Esophagus muscularis mucosa (tissue), 4 donors: ENCODE measurements around the gene FBXO46. TPM values are rescaled to one million over a fixed set of nuclear protein-coding genes. Genes with fewer than 3 reads are reported as not detected.

Experiments
- DNase-seq: peaks from one replicate; pipeline ENCODE4 v3.0.0-alpha.2; 2017; ENCODE audit errors: extremely low spot score
- H3K27ac ChIP-seq, 4 donors: fragments of 200-600 bp; sonication (generic); replicated peaks in 1 of 4; 1 replicate in 3 of 4; 2 replicates in 1 of 4; pipeline ENCODE4 v1.5.1; 2016 to 2019; ENCODE audit warnings: mild to moderate bottlenecking in 1 of 4
- H3K27me3 ChIP-seq, 4 donors: fragments of 200-600 bp; sonication (generic); one replicate each; pipeline versions ENCODE4 v1.5.1 to v1.6.0; 2016 to 2019
- H3K36me3 ChIP-seq, 4 donors: fragments of 200-600 bp; sonication (generic); one replicate each; pipeline ENCODE4 v1.5.1; 2016 to 2019
- H3K4me1 ChIP-seq, 4 donors: fragments of 200-600 bp; sonication (generic); one replicate each; pipeline ENCODE4 v1.5.1; 2016 to 2019
- H3K4me3 ChIP-seq, 4 donors: fragments of 200-600 bp; sonication (generic); 1 replicate in 2 of 4; 2 replicates in 2 of 4; pipeline ENCODE4 v1.5.1; 2016 to 2019; ENCODE audit warnings: mild to moderate bottlenecking in 4 of 4, moderate library complexity in 1 of 4
- H3K9me3 ChIP-seq, 4 donors: fragments of 200-600 bp; sonication (generic); 1 replicate in 3 of 4; 2 replicates in 1 of 4; pipeline ENCODE4 v1.5.1; 2016 to 2019
- CTCF ChIP-seq, 3 experiments: fragments of 200-600 bp in 2 of 3; fragments of 450-650 bp in 1 of 3; sonication (generic) in 2 of 3; IDR thresholded peaks; one replicate each; pipeline ENCODE4 v1.5.1; 2017 to 2019; ENCODE audit warnings: antibody characterized with exemption in 3 of 3, mild to moderate bottlenecking in 2 of 3, moderate library complexity in 1 of 3
- EP300 ChIP-seq: sonication (generic); formaldehyde crosslinking; IDR thresholded peaks from one replicate; pipeline ENCODE4 v1.6.1; 2017; ENCODE audit warnings: antibody characterized with exemption
- POLR2A ChIP-seq: fragments of 450-650 bp; IDR thresholded peaks from one replicate; pipeline ENCODE4 v1.6.1; 2017; ENCODE audit warnings: antibody characterized with exemption, moderate library complexity, mild to moderate bottlenecking, low read depth
- POLR2AphosphoS5 ChIP-seq, 2 donors: sonication (generic); formaldehyde crosslinking; IDR thresholded peaks; one replicate each; pipeline ENCODE4 v1.6.1; 2017; ENCODE audit warnings: antibody characterized with exemption in 2 of 2
- WGBS: methylation state at CpG from one replicate; pipeline ENCODE4 v1.1.5; 2018; 5-methylcytosine and 5-hydroxymethylcytosine counted together
- intact Hi-C: fragments of 100-400 bp; cut with DNase I; formaldehyde crosslinking; loops from one replicate; pipeline ENCODE4 v1.15.1; 2023
- total RNA-seq, 4 donors: library from RNA; depleted of rRNA; stranded (reverse); fragments of >200 nt; gene quantifications; one replicate each; pipeline versions ENCODE4 v1.1.0 to v1.2.1, GENCODE V29; 2016

FBXO46 gene
- total RNA-seq, 4 donors from 2014 or later: 8.6 to 27.7 (median 18.2) TPM

- H3K4me1 ChIP-seq: peaks cover 28 to 59% (median 52%) of the 10 kb centered on the region in 4 donors
- H3K27me3 ChIP-seq: no peaks in the 10 kb centered on the region
- no peak overlapping the region for H3K4me3 ChIP-seq
- WGBS: 86% methylated on average over 19 of the region's 34 CpGs
- DNase-seq: no peak
- peak overlapping the region in 3 of 4 donors; percentile 94 to 97 (median 96) for H3K27ac ChIP-seq
- TF ChIP-seq CTCF (IDR thresholded peaks at IDR 0.05) (no peak), POLR2AphosphoS5 (IDR thresholded peaks at IDR 0.05) (no peak), EP300 (no peak), POLR2A (no peak)
- intact Hi-C loops: no loop called here
- peaks cover 33 to 57% (median 48%) of the 10 kb centered on the region in 4 donors for H3K36me3 ChIP-seq
- no peaks in the 10 kb centered on the region for H3K9me3 ChIP-seq
Observed at GRCh38 chr19:45777395-45777961, 46.8 kb upstream of the FBXO46 start.

- Histone ChIP-seq H3K27ac (no peak overlapping the region), H3K4me3 (no peak overlapping the region), H3K36me3 (peaks cover 33 to 72% (median 53%) of the 10 kb centered on the region in 4 donors), H3K4me1 (peaks cover 18 to 59% (median 51%) of the 10 kb centered on the region in 4 donors), H3K9me3 (no peaks in the 10 kb centered on the region), H3K27me3 (no peaks in the 10 kb centered on the region)
- WGBS: 77% methylated on average over 5 of the region's 9 CpGs
- TF ChIP-seq EP300 (no peak), POLR2AphosphoS5 (IDR thresholded peaks at IDR 0.05) (no peak), POLR2A (no peak), CTCF (IDR thresholded peaks at IDR 0.05) (no peak)
- intact Hi-C loops: no loop called here
- DNase-seq: no peak
Observed at GRCh38 chr19:45774765-45775164, 44.1 kb upstream of the FBXO46 start.

- 25% methylated on average over 2 of the region's 2 CpGs for WGBS
- DNase-seq: no peak
- peaks cover 30 to 63% (median 44%) of the 10 kb centered on the region in 4 donors for H3K36me3 ChIP-seq
Observed at GRCh38 chr19:45773384-45773783, 42.7 kb upstream of the FBXO46 start.

GRCh38 chr19:45772912-45773311 lies 42.2 kb upstream of the FBXO46 start:
- H3K36me3 ChIP-seq: peaks cover 26 to 59% (median 40%) of the 10 kb centered on the region in 4 donors
- WGBS: 80% methylated on average over 1 of the region's 3 CpGs
- H3K4me1 ChIP-seq: peaks cover 10 to 47% (median 36%) of the 10 kb centered on the region in 4 donors
- no peak overlapping the region for H3K4me3 ChIP-seq
- DNase-seq: no peak
- H3K9me3 ChIP-seq: no peaks in the 10 kb centered on the region
- TF ChIP-seq CTCF (IDR thresholded peaks at IDR 0.05): no peak
- TF ChIP-seq POLR2A: no peak
- TF ChIP-seq POLR2AphosphoS5 (IDR thresholded peaks at IDR 0.05): no peak
- no peak for TF ChIP-seq EP300
- peak overlapping the region; percentile 91 to 98 (median 97) for H3K27ac ChIP-seq
- H3K27me3 ChIP-seq: no peaks in the 10 kb centered on the region
- intact Hi-C loops: no loop called here

More at GRCh38 chr19:45773384-45773783, 42.7 kb upstream of the FBXO46 start:
- Histone ChIP-seq H3K4me1 (peaks cover 10 to 48% (median 41%) of the 10 kb centered on the region in 4 donors), H3K9me3 (no peaks in the 10 kb centered on the region), H3K27me3 (no peaks in the 10 kb centered on the region), H3K4me3 (no peak overlapping the region), H3K27ac (peak overlapping the region in 3 of 4 donors; percentile 91 to 98 (median 98))
- intact Hi-C loops: no loop called here
- TF ChIP-seq EP300 (no peak), CTCF (IDR thresholded peaks at IDR 0.05) (no peak), POLR2AphosphoS5 (IDR thresholded peaks at IDR 0.05) (no peak), POLR2A (no peak)
